Measurements from ENCODE around the gene DYRK3.

The DYRK3 gene

GRCh38 chr1:206685769-206686477, 50.6 kb downstream of the DYRK3 start (continued):
- TF ChIP-seq ZNF175 (tag by site-specific recombination; IDR thresholded peaks at IDR 0.05) (no peak), ZNF184 (tag by site-specific recombination; IDR thresholded peaks at IDR 0.05) (no peak), ZNF843 (tag by site-specific recombination; IDR thresholded peaks at IDR 0.05) (no peak), REST (tag by site-specific recombination; IDR thresholded peaks at IDR 0.05) (no peak), ZFP37 (tag by site-specific recombination; IDR thresholded peaks at IDR 0.05) (no peak), ZNF354C (tag by site-specific recombination; IDR thresholded peaks at IDR 0.05; ENCODE audit: borderline replicate concordance, low read depth) (no peak), PRDM1 (tag by site-specific recombination; IDR thresholded peaks at IDR 0.05) (no peak), ZNF621 (tag by site-specific recombination; IDR thresholded peaks at IDR 0.05) (no peak), YY2 (tag by site-specific recombination; IDR thresholded peaks at IDR 0.05) (no peak), ZNF16 (tag by site-specific recombination; IDR thresholded peaks at IDR 0.05; ENCODE audit: low read depth) (no peak), ZNF664 (tag by site-specific recombination; IDR thresholded peaks at IDR 0.05) (no peak), OVOL3 (tag by site-specific recombination; IDR thresholded peaks at IDR 0.05) (no peak), KLF7 (tag by site-specific recombination; IDR thresholded peaks at IDR 0.05; ENCODE audit: borderline replicate concordance) (no peak), ZNF366 (tag by site-specific recombination; conservative IDR thresholded peaks at IDR 0.05) (peak; percentile 66), ZNF23 (tag by site-specific recombination; IDR thresholded peaks at IDR 0.05; ENCODE audit: borderline replicate concordance) (no peak), ZNF76 (tag by site-specific recombination; IDR thresholded peaks at IDR 0.05; ENCODE audit: borderline replicate concordance, low read depth) (peak; percentile 37; the same call in 1 of the 2 replicates), FEZF1 (tag by site-specific recombination; IDR thresholded peaks at IDR 0.05) (no peak), ZNF610 (tag by site-specific recombination; IDR thresholded peaks at IDR 0.05; ENCODE audit: borderline replicate concordance) (no peak), SCRT1 (tag by site-specific recombination; IDR thresholded peaks at IDR 0.05; ENCODE audit: borderline replicate concordance) (no peak), ZSCAN23 (tag by site-specific recombination; IDR thresholded peaks at IDR 0.05) (no peak), ZNF223 (tag by site-specific recombination; IDR thresholded peaks at IDR 0.05) (no peak), BCL11B (tag by site-specific recombination; IDR thresholded peaks at IDR 0.05; ENCODE audit: low read depth) (no peak), ZBTB48 (tag by site-specific recombination; IDR thresholded peaks at IDR 0.05) (0 out of 2 replicates have a peak, but pooled peaks have one; percentile 30), ZNF660 (tag by site-specific recombination; IDR thresholded peaks at IDR 0.05) (no peak; the same call in 1 of the 2 replicates), ZXDB (tag by site-specific recombination; IDR thresholded peaks at IDR 0.05) (no peak), ZNF24 (tag by site-specific recombination; IDR thresholded peaks at IDR 0.05) (no peak; the same call in 1 of the 2 replicates)
- TF ChIP-seq, protein P1, sequence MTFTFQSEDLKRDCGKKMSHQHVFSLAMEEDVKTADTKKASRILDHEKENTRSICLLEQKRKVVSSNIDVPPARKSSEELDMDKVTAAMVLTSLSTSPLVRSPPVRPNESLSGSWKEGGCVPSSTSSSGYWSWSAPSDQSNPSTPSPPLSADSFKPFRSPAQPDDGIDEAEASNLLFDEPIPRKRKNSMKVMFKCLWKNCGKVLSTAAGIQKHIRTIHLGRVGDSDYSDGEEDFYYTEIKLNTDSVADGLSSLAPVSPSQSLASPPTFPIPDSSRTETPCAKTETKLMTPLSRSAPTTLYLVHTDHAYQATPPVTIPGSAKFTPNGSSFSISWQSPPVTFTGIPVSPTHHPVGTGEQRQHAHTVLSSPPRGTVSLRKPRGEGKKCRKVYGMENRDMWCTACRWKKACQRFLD (tag by site-specific recombination; IDR thresholded peaks at IDR 0.05), result no peak
- TF ChIP-seq, protein P2, sequence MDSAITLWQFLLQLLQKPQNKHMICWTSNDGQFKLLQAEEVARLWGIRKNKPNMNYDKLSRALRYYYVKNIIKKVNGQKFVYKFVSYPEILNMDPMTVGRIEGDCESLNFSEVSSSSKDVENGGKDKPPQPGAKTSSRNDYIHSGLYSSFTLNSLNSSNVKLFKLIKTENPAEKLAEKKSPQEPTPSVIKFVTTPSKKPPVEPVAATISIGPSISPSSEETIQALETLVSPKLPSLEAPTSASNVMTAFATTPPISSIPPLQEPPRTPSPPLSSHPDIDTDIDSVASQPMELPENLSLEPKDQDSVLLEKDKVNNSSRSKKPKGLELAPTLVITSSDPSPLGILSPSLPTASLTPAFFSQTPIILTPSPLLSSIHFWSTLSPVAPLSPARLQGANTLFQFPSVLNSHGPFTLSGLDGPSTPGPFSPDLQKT (IDR thresholded peaks at IDR 0.05; ENCODE audit: borderline replicate concordance, low read depth, low read length), result no peak
- TF ChIP-seq, protein P3, sequence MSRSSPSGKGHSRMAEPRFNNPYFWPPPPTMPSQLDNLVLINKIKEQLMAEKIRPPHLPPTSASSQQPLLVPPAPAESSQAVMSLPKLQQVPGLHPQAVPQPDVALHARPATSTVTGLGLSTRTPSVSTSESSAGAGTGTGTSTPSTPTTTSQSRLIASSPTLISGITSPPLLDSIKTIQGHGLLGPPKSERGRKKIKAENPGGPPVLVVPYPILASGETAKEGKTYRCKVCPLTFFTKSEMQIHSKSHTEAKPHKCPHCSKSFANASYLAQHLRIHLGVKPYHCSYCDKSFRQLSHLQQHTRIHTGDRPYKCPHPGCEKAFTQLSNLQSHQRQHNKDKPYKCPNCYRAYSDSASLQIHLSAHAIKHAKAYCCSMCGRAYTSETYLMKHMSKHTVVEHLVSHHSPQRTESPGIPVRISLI (tag by site-specific recombination; IDR thresholded peaks at IDR 0.05), result no peak
